Ishikawa (cell line): ENCODE results near the gene DNAJA3.

Experiments
- EGR1 ChIP-seq: IDR thresholded peaks from 2 replicates; pipeline ENCODE4 v1.6.1; 2012
- EP300 ChIP-seq: IDR thresholded peaks from 2 replicates; pipeline ENCODE4 v1.6.1; 2012; ENCODE audit warnings: borderline replicate concordance
- MAX ChIP-seq: IDR thresholded peaks from 2 replicates; pipeline ENCODE4 v1.6.1; 2012
- RAD21 ChIP-seq: IDR thresholded peaks from 2 replicates; pipeline ENCODE4 v1.6.1; 2012; ENCODE audit warnings: low read depth
- TAF1 ChIP-seq: IDR thresholded peaks from 2 replicates; pipeline ENCODE4 v1.6.1; 2012; ENCODE audit warnings: low read depth, mild to moderate bottlenecking
- YY1 ChIP-seq: IDR thresholded peaks from 2 replicates; pipeline ENCODE4 v1.6.1; 2012; ENCODE audit warnings: low read depth

GRCh38 chr16:4494746-4495490 is 69.2 kb downstream of the DNAJA3 start:
- TF ChIP-seq RAD21 (no peak), EP300 (no peak), YY1 (no peak), MAX (no peak), TAF1 (no peak), EGR1 (no peak)
